Osteoblast (primary cell): ENCODE results near the gene PCBD2. TPM values are rescaled to one million over a fixed set of nuclear protein-coding genes. Genes with fewer than 3 reads are reported as not detected.
A peak's percentile ranks its signal among the peaks of the same experiment; 100 is the strongest.

ENCODE experiments used
- DNase-seq: peaks from one replicate; pipeline ENCODE4 v3.0.0; 2011; ENCODE audit warnings: low spot score, mixed read lengths; ENCODE audit not compliant: insufficient read length; ENCODE audit errors: missing footprints
- H2AFZ ChIP-seq: 2 replicates; pipeline ENCODE4 v1.6.0; 2011; ENCODE audit warnings: mild to moderate bottlenecking, low read length
- H3K27ac ChIP-seq: 2 replicates; pipeline ENCODE4 v1.5.1; 2011; ENCODE audit warnings: mild to moderate bottlenecking, low read depth, low read length, moderate library complexity
- H3K27me3 ChIP-seq: 2 replicates; pipeline ENCODE4 v1.6.0; 2012; ENCODE audit warnings: mild to moderate bottlenecking, control low read depth, inconsistent platforms, low read length, moderate library complexity; ENCODE audit not compliant: insufficient read depth
- H3K36me3 ChIP-seq: 2 replicates; pipeline ENCODE4 v1.5.1; 2011; ENCODE audit warnings: mild to moderate bottlenecking, low read length, control low read depth, moderate library complexity; ENCODE audit not compliant: insufficient read depth
- H3K4me1 ChIP-seq: 2 replicates; pipeline ENCODE4 v1.5.1; 2011; ENCODE audit warnings: mild to moderate bottlenecking, low read length, control low read depth, moderate library complexity; ENCODE audit not compliant: insufficient read depth
- H3K4me2 ChIP-seq: 2 replicates; pipeline ENCODE4 v1.6.0; 2011; ENCODE audit warnings: mild to moderate bottlenecking, low read length; ENCODE audit not compliant: insufficient read depth
- H3K4me3 ChIP-seq: fragments of 200-600 bp; sonication (generic); 3 replicates; pipeline ENCODE4 v1.5.1; 2012; ENCODE audit warnings: mild to moderate bottlenecking, low read length, inconsistent platforms; ENCODE audit not compliant: insufficient read depth
- H3K79me2 ChIP-seq: 2 replicates; pipeline ENCODE4 v1.6.0; 2012; ENCODE audit warnings: mild to moderate bottlenecking, low read length, control low read depth, inconsistent platforms; ENCODE audit not compliant: insufficient read depth
- H3K9me3 ChIP-seq: 2 replicates; pipeline ENCODE4 v1.5.1; 2011; ENCODE audit warnings: low read depth, low read length, control low read depth
- H4K20me1 ChIP-seq: 2 replicates; pipeline ENCODE4 v1.6.0; 2012; ENCODE audit warnings: mild to moderate bottlenecking, low read length, control low read depth; ENCODE audit not compliant: insufficient read depth
- CTCF ChIP-seq: IDR thresholded peaks from 2 replicates; pipeline ENCODE4 v1.5.1; 2011; ENCODE audit warnings: mild to moderate bottlenecking, low read depth, low read length, moderate library complexity; ENCODE audit errors: extremely low read depth
- total RNA-seq: library from RNA; depleted of rRNA; stranded (reverse); fragments of >200 nt; gene quantifications from 2 replicates; pipeline ENCODE4 v1.2.3, GENCODE V29; 2012

The PCBD2 gene
- total RNA-seq, 1 donor: 6.5 TPM

- Histone ChIP-seq H3K79me2 (no peaks in the 10 kb centered on the region), H3K36me3 (no peaks in the 10 kb centered on the region), H3K9me3 (no peaks in the 10 kb centered on the region), H4K20me1 (peaks cover 4% of the 10 kb centered on the region), H3K4me1 (peaks cover 7% of the 10 kb centered on the region), H3K4me3 (no peak overlapping the region), H3K27me3 (no peaks in the 10 kb centered on the region), H3K4me2 (peak overlapping the region; percentile 12), H3K27ac (no peak overlapping the region), H2AFZ (no peak overlapping the region)
- no peak for DNase-seq
- no peak for TF ChIP-seq CTCF
These were observed 44.4 kb downstream of the PCBD2 start for GRCh38 chr5:134949316-134949715.

- no peaks in the 10 kb centered on the region for H4K20me1 ChIP-seq
- no peaks in the 10 kb centered on the region for H3K79me2 ChIP-seq
- H3K4me2 ChIP-seq: no peak overlapping the region
- no peak overlapping the region for H3K4me3 ChIP-seq
- H3K9me3 ChIP-seq: no peaks in the 10 kb centered on the region
- H3K27ac ChIP-seq: no peak overlapping the region
- H3K36me3 ChIP-seq: no peaks in the 10 kb centered on the region
- no peak for TF ChIP-seq CTCF
- H2AFZ ChIP-seq: no peak overlapping the region
- DNase-seq: no peak
- H3K4me1 ChIP-seq: no peaks in the 10 kb centered on the region
- no peaks in the 10 kb centered on the region for H3K27me3 ChIP-seq
These were observed 53.1 kb downstream of the PCBD2 start for GRCh38 chr5:134957920-134958608.

GRCh38 chr5:134958755-134959154 is 53.8 kb downstream of the PCBD2 start:
- no peak for DNase-seq

GRCh38 chr5:134963098-134963497 is 58.2 kb downstream of the PCBD2 start:
- Histone ChIP-seq H3K4me2 (no peak overlapping the region), H3K36me3 (no peaks in the 10 kb centered on the region), H3K79me2 (no peaks in the 10 kb centered on the region), H2AFZ (no peak overlapping the region), H3K4me3 (no peak overlapping the region), H3K27ac (no peak overlapping the region), H3K4me1 (no peaks in the 10 kb centered on the region), H3K9me3 (no peaks in the 10 kb centered on the region), H4K20me1 (no peaks in the 10 kb centered on the region), H3K27me3 (no peaks in the 10 kb centered on the region)
- no peak for DNase-seq
- no peak for TF ChIP-seq CTCF

More at GRCh38 chr5:134958755-134959154, 53.8 kb downstream of the PCBD2 start:
- Histone ChIP-seq H3K36me3 (no peaks in the 10 kb centered on the region), H2AFZ (no peak overlapping the region), H3K4me2 (no peak overlapping the region), H4K20me1 (no peaks in the 10 kb centered on the region), H3K4me1 (no peaks in the 10 kb centered on the region), H3K4me3 (no peak overlapping the region), H3K79me2 (no peaks in the 10 kb centered on the region), H3K27ac (no peak overlapping the region), H3K27me3 (no peaks in the 10 kb centered on the region), H3K9me3 (no peaks in the 10 kb centered on the region)
- no peak for TF ChIP-seq CTCF
